GM11168 (cell line): ENCODE measurements around the gene HSFX2.
"Not testable (repeated sequence)": the region's sequence is repeated elsewhere in the genome, so short reads cannot be mapped to it uniquely, and the experiment has no call there.

ENCODE experiments used
- in situ Hi-C: fragments of 300-500 bp; cut with MboI; formaldehyde crosslinking; loops from one replicate; pipeline ENCODE4 v1.12.0; 2022; ENCODE audit warnings: low sequenced_read_pairs; ENCODE audit not compliant: unreplicated experiment

HSFX2 gene

GRCh38 chrX:149598603-149599002 lies 3.5 kb upstream of the HSFX2 start:
- in situ Hi-C loops = not testable (repeated sequence)

GRCh38 chrX:149595943-149596342 lies 829 bp upstream of the HSFX2 start:
- in situ Hi-C loops = not testable (repeated sequence)

DNA sequence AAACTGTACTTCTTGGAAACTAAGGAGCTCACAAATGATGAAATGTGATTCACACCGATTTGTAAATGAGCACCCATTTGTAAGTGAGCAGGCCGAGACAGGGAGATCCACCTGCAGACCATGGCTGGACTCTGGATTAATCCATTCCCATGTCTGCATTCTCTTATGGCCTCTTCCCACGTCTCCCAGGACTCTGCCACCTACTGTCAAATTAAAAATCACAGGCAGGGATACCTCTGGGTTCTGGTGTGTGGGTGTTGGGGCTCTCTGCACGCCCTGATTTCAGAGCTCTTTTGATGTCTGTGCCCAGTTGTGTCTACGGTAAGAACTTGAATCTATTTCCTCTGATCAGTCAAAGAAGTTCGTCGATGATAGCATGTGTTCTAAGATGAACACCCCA lies 4.1 kb downstream of the HSFX2 start:
- in situ Hi-C loops = not testable (repeated sequence)

DNA sequence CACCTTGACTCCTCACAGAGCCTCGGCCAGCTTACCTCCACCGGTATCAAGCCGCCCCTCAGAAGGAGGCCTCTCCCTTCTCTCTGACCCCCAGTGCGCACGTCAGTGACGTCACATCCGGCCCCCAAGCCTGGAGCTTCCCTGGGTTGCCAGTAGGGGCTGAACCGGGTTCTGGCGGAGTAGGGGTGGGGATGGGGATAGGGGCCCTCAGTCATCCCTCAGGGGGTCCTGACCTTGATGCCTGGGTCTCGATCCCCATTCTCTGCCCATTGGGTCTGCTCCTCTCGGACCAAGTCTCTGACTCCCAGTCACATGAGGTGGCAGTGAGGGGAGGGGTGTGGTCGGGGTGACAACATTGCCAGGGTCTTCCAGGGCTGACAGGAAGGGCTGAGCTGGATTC lies 7.8 kb downstream of the HSFX2 start, which contains the start of gene MAGEA9B:
TSS of gene MAGEA9B (minus strand) at position 101 of the 400 bp plus-strand sequence. CDS start 4,280 bp downstream, outside the sequence.
- in situ Hi-C loops = not testable (repeated sequence)

DNA sequence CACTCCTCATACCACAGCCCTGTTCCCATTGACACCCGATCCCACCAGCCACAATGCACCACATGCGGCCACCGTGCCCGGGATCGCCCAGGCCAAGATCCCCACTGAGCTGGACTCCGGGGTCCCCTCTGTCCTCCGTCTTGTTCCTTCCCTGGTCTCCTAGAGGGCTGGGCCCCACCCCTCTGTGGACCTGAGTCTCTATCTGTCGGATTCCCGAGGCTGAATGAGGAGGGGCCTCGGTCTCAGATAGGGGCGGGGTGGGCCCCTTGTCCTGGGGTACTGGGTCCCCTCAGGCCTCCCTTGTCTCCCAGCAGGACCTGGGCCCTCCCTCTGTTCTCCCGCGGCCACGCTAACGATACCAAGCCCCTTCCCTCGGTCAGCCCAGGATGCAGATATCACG lies 9.5 kb downstream of the HSFX2 start:
- in situ Hi-C loops = not testable (repeated sequence)

DNA sequence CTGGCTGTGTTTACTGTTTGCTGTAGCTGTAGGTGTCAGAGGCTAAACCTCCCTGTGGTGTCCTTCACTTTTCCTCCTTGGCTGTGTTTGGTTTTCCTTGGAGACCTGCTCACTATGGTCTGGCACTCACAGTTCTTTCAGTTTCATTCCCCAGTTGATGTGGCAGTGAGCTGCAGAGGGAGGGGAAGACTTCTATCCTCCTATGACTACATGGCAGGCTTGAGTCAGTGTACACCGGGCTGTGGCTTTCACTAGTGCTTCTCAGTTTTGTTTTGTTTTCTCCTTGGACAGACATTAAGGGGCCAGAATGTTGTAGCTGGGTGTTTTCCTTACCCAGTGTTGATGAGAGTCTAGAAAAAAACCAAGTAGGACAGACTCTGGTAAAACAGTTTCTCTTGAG lies 21.7 kb downstream of the HSFX2 start:
- in situ Hi-C loops = loop anchor here (25.0 kb wide), 1 partner anchor 214 kb away; the partner anchor contains the start of gene MAGEA9

DNA sequence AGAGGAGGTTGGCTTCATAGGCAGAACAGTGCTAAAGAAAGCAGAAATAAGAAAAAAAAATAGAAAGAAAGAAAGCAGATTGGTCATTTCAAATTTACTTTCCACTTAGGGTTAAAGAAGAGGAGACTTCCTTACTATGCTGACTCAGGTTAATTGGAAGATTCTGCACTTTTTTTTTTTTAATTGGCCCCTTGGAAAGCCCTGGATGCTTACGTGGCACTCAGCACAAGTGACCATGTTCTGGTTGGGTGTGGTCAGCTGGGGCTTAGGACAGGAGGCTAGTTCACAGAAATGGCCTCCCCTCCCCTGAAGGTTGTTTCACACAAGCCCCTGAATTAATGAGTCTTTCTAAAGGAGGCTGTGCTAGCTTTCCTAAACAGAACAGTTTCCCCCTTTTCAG lies 22.4 kb downstream of the HSFX2 start:
- in situ Hi-C loops = loop anchor here (25.0 kb wide), 1 partner anchor 215 kb away; the partner anchor contains the start of gene MAGEA9

- in situ Hi-C loops = loop anchor here (25.0 kb wide), 1 partner anchor 216 kb away; the partner anchor contains the start of gene MAGEA9
Observed at GRCh38 chrX:149571770-149572169, 23.3 kb downstream of the HSFX2 start.

DNA sequence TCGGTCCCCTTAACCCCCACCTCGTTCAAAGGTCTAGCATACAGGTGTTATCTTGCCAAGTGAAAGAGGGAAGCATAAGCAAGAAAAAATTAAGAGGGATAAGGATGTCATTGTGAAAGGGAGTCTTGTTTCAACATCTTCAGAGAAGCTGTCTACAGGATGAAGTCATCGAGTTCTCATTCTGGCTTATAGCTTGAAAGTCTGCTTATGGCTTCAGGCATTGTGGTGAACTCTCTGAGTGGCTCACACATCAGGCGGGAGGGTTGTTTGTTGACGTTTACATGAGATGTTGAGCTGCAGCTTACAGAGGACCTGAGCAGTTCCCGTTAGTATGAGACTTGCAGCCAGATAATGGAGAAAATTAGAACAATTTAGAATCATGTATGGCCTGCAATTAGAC lies 24.4 kb downstream of the HSFX2 start:
- in situ Hi-C loops = loop anchor here (25.0 kb wide), 1 partner anchor 217 kb away; the partner anchor contains the start of gene MAGEA9

DNA sequence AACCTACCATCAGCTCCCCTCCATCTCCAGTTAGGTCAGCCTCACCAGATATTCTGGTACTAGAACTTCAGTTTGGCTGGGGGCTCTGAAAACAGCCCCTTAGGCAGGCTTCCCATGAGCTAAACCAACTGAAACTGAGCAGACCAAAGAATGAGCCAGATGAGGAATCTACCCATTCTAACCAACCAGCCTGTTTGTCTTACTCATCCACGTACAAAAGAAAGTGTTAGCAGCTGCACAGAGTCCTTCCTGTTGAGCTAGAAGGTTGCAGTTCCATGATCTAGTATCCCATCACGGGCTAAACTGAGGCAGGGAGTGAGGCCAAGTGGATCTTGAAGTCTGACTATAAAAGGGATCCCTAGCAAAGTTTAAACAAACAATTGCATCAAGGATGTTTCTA lies 25.3 kb downstream of the HSFX2 start:
- in situ Hi-C loops = loop anchor here (10.0 to 25.0 kb wide), 2 partner anchors 218 to 355 kb away; partner anchors contain the start of genes HSFX4 and MAGEA9

- in situ Hi-C loops = loop anchor here (10.0 to 25.0 kb wide), 2 partner anchors 219 to 356 kb away; partner anchors contain the start of genes HSFX4 and MAGEA9
Observed at GRCh38 chrX:149568701-149569296, 26.3 kb downstream of the HSFX2 start.

- in situ Hi-C loops = loop anchor here (10.0 to 25.0 kb wide), 2 partner anchors 219 to 357 kb away; partner anchors contain the start of genes HSFX4 and MAGEA9
Observed at GRCh38 chrX:149567621-149568417, 27.3 kb downstream of the HSFX2 start.

DNA sequence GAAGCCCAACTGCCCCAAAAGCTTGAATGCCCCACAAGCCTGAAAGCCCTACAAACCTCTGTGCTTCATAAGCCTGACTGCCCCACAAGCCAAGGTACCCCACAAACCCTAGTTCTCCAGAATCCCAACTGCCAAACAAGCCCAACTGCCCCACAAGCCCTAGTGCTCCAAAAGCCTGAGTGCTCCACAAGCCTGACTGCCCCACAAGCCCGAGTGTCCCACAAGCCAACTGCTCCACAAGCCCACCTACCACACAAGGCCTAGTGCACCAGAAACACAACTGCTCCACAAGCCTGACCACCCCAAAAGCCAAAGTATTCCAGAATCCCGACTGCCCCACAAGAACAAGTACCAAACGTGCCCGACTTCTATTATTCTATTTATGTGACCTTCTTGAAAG lies 31.8 kb downstream of the HSFX2 start:
- in situ Hi-C loops = loop anchor here (10.0 to 25.0 kb wide), 2 partner anchors 224 to 361 kb away; partner anchors contain the start of genes HSFX4 and MAGEA9

DNA sequence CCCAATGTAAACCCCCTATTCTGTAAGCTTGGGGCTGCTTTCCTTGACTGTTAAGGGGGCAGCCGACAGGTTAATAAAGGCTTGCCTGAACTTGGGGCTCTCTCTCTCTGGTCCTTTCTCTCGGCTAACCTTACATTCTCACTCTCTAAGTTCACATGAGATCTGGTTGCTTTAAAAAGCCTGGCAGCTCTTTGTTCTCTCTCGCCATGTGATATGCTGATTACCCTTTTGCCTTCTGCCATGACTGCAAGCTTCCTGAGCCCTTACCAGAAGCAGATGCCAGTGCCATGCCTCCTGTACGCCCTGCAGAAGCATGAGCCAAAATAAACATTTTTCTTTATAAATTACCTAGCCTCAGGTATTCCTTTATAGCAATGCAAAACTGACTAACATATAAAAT lies 39.9 kb downstream of the HSFX2 start:
- in situ Hi-C loops = loop anchor here (25.0 kb wide), 1 partner anchor 232 kb away; the partner anchor contains the start of gene MAGEA9

DNA sequence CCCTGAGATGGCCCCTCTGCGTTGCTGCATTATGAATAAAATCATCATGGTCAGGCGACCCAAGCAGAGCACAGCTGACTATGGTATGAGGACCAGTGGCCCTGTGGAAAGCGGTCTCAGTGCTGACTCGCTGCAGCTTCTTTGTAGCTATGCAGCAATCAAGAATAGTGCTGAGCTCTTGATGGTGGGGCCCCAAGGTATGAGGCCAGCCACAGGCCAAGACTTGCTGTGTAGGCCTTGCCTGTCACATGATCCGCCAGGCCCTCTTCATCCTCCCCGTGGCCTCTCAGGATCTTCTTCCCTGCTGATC lies 43.2 kb downstream of the HSFX2 start:
- in situ Hi-C loops = loop anchor here (25.0 kb wide), 1 partner anchor 235 kb away; the partner anchor contains the start of gene MAGEA9

DNA sequence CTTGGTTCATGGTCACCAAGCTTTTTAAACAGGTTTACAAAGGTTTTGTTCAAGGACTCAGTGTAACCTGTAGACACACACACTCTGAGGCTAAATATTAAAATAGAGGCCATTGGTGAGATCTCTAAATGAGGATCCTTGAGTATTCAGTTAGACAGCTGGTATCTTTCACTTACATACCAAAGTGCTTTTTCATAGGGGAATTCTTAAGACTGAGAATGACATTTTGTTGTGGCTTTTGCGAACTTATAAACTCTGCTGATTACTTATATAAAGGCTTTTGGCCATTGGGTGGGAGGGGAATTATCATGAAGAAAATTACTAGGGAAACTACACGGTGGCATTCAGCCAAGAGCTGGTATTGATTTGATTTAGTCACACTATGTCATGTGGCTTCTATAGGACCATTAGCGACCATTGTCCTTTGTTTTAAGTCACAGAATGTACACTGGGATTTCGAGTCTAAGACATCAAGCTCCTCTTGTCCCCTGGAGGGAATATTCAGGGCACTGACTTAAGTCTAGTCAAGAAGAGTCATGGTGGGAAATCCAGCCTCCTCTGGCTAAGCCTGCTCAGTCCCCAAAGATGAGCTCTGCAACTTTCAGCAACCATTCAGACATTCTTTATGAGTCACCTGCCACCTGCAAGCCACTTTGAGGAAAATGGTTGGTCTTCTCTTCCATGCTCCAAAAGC lies 43.7 kb downstream of the HSFX2 start:
- in situ Hi-C loops = loop anchor here (25.0 kb wide), 1 partner anchor 236 kb away; the partner anchor contains the start of gene MAGEA9

DNA sequence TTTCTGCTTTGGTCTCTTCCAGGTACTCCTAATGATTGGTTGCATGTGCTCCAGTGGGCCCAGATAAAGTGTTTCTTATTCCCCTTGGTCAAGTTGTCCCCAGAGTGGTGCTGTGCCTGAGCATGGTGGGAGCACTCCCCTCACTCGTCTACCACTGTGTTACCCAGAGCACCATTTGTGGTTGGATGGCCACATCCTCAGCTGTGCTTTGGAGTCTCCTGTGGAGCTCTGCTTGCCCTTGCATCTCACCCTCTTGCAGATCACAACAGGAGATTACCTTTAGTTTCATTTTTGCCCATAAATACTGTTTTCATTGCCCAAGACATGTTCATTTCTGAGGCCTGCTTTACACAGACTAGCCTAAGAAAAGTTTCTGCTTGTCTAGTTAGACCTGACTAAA lies 44.7 kb downstream of the HSFX2 start:
- in situ Hi-C loops = loop anchor here (25.0 kb wide), 1 partner anchor 237 kb away; the partner anchor contains the start of gene MAGEA9

- in situ Hi-C loops = loop anchor here (25.0 kb wide), 1 partner anchor 238 kb away; the partner anchor contains the start of gene MAGEA9
Observed at GRCh38 chrX:149549701-149550100, 45.4 kb downstream of the HSFX2 start, which contains the start of gene HSFX3. TSS of gene HSFX3 (minus strand) at chrX:149549924. CDS start at chrX:149549852, 72 bp downstream.

- in situ Hi-C loops = not testable (repeated sequence)
Observed at GRCh38 chrX:149547782-149548181, 47.3 kb downstream of the HSFX2 start.

- in situ Hi-C loops = not testable (repeated sequence)
Observed at GRCh38 chrX:149546962-149547361, 48.2 kb downstream of the HSFX2 start.
